ENCODE measurements around the gene WDR75. TPM values are rescaled to one million over a fixed set of nuclear protein-coding genes. Genes with fewer than 3 reads are reported as not detected.

Gene WDR75
- total and polyA plus RNA-seq, 9 of the 15 experiments (the other 6 are each of a cell fraction or from before 2014, with no cell fraction given) = 50.9 to 111 (median 76.4) TPM

DNA sequence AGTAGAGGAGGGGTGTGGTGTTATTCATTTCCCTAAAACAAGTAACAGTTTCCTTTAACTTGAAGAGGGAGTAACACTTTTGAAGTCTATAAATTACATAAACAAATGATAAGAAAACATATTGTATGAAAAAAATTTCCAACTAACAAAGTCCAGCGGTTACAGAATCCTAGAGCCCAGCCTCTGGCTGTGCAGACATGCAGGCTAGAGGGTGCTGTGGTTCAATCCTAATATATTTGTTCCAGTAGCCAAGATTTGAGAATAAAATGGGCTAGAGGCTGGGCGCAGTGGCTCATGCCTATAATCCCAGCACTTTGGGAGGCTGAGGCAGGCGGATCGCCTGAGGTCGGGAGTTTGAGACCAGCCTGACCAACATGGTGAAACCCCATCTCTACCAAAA lies 56.9 kb downstream of the WDR75 start:
- no peaks in the 10 kb centered on the region for H3K9me1 ChIP-seq (ENCODE audit: control insufficient read depth, insufficient read depth, low read length)
- H3K79me2 ChIP-seq (ENCODE audit: control insufficient read depth, insufficient read depth, low read length) = no peaks in the 10 kb centered on the region
- ATAC-seq (peak; percentile 77), FAIRE-seq (no peak), DNase-seq (ENCODE audit: extremely low read depth in 1 of 4, low spot score in 3 of 4) (no peak)
- H3K9ac ChIP-seq (ENCODE audit: insufficient read depth in 1 of 2, low read depth in 2 of 2, low read length in 2 of 2) = no peak overlapping the region
- BruUV-seq (replicated peaks) = no TSS peak
- no peaks in the 10 kb centered on the region for H3K36me3 ChIP-seq (ENCODE audit: control insufficient read depth, insufficient read depth, low read length)
- in situ Hi-C loops (cut with MboI) (loop anchor here (25.0 kb wide), 1 partner anchor 564 kb away; the partner anchor contains the start of gene MSTN), intact Hi-C loops (cut with micrococcal nuclease) (loop anchor here (1.0 kb wide), 1 partner anchor 131 kb away; no protein-coding TSS in a partner anchor)
- no peaks in the 10 kb centered on the region for H4K20me1 ChIP-seq (replicated peaks; ENCODE audit: control insufficient read depth, insufficient read depth, low read length)
- no peak overlapping the region for H3K4me3 ChIP-seq
- H3K4me1 ChIP-seq (replicated peaks in 1 of 2; ENCODE audit: control insufficient read depth in 2 of 2, insufficient read depth in 2 of 2, low read length in 2 of 2) = no peaks in the 10 kb centered on the region
- H3K9me3 ChIP-seq (replicated peaks; ENCODE audit: control insufficient read depth, insufficient read depth, low read depth, low read length) = no peaks in the 10 kb centered on the region
- POLR2A ChIA-PET = interaction anchor here (1.2 kb wide), 1 partner anchor 13 kb away, joined by 3 read pairs; no protein-coding TSS in a partner anchor
- H2AFZ ChIP-seq (ENCODE audit: low read depth, low read length) = 0 out of 2 replicates have a peak overlapping the region, but pooled peaks have one; percentile 3
- CTCF ChIA-PET (ENCODE audit: low intra/inter-chr PET ratio) = interaction anchor here (0.7 kb wide), 1 partner anchor 355 kb away, joined by 3 read pairs; no protein-coding TSS in a partner anchor
- 57% methylated on average over 5 of the region's 5 CpGs for WGBS (ENCODE audit: insufficient coverage, low coverage, missing lambda C conversion rate)
- no peak overlapping the region for H3K27ac ChIP-seq (ENCODE audit: extremely low read depth, low read depth, low read length)
- H3K27me3 ChIP-seq (ENCODE audit: control insufficient read depth in 2 of 2, insufficient read depth in 2 of 2, low read length in 2 of 2) = no peaks in the 10 kb centered on the region
- no peak overlapping the region for H3K4me2 ChIP-seq (ENCODE audit: insufficient read depth, low read length)
- TF ChIP-seq, protein P1, sequence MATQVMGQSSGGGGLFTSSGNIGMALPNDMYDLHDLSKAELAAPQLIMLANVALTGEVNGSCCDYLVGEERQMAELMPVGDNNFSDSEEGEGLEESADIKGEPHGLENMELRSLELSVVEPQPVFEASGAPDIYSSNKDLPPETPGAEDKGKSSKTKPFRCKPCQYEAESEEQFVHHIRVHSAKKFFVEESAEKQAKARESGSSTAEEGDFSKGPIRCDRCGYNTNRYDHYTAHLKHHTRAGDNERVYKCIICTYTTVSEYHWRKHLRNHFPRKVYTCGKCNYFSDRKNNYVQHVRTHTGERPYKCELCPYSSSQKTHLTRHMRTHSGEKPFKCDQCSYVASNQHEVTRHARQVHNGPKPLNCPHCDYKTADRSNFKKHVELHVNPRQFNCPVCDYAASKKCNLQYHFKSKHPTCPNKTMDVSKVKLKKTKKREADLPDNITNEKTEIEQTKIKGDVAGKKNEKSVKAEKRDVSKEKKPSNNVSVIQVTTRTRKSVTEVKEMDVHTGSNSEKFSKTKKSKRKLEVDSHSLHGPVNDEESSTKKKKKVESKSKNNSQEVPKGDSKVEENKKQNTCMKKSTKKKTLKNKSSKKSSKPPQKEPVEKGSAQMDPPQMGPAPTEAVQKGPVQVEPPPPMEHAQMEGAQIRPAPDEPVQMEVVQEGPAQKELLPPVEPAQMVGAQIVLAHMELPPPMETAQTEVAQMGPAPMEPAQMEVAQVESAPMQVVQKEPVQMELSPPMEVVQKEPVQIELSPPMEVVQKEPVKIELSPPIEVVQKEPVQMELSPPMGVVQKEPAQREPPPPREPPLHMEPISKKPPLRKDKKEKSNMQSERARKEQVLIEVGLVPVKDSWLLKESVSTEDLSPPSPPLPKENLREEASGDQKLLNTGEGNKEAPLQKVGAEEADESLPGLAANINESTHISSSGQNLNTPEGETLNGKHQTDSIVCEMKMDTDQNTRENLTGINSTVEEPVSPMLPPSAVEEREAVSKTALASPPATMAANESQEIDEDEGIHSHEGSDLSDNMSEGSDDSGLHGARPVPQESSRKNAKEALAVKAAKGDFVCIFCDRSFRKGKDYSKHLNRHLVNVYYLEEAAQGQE (IDR thresholded peaks at IDR 0.05; ENCODE audit: borderline replicate concordance) = 0 out of 2 replicates have a peak, but pooled peaks have one; percentile 23
- TF ChIP-seq, protein P1 (CRISPR knock-in tag; IDR thresholded peaks at IDR 0.05; ENCODE audit: low read depth) = no peak
- TF ChIP-seq LEF1 (IDR thresholded peaks at IDR 0.05) = no peak
- TF ChIP-seq, protein P2, sequence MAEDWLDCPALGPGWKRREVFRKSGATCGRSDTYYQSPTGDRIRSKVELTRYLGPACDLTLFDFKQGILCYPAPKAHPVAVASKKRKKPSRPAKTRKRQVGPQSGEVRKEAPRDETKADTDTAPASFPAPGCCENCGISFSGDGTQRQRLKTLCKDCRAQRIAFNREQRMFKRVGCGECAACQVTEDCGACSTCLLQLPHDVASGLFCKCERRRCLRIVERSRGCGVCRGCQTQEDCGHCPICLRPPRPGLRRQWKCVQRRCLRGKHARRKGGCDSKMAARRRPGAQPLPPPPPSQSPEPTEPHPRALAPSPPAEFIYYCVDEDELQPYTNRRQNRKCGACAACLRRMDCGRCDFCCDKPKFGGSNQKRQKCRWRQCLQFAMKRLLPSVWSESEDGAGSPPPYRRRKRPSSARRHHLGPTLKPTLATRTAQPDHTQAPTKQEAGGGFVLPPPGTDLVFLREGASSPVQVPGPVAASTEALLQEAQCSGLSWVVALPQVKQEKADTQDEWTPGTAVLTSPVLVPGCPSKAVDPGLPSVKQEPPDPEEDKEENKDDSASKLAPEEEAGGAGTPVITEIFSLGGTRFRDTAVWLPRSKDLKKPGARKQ (CRISPR knock-in tag; IDR thresholded peaks at IDR 0.05) = no peak
- peak in 1 of 2 experiments; percentile 54; a peak in 3 of 4 replicates for TF ChIP-seq RAD21 (CRISPR knock-in tag; conservative IDR thresholded peaks at IDR 0.05 in 1 of 2, IDR thresholded peaks at IDR 0.05 in 1 of 2)
- no peak for TF ChIP-seq ZFP30 (CRISPR knock-in tag; IDR thresholded peaks at IDR 0.05; ENCODE audit: borderline replicate concordance)
- no peak for TF ChIP-seq ADNP (tag; IDR thresholded peaks at IDR 0.05)
- no peak for TF ChIP-seq ZNF143 (CRISPR knock-in tag; IDR thresholded peaks at IDR 0.05)
- TF ChIP-seq, protein P3, sequence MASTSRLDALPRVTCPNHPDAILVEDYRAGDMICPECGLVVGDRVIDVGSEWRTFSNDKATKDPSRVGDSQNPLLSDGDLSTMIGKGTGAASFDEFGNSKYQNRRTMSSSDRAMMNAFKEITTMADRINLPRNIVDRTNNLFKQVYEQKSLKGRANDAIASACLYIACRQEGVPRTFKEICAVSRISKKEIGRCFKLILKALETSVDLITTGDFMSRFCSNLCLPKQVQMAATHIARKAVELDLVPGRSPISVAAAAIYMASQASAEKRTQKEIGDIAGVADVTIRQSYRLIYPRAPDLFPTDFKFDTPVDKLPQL (IDR thresholded peaks at IDR 0.05; ENCODE audit: extremely low read depth, insufficient read length) = no peak
- no peak for TF ChIP-seq FOXA1 (IDR thresholded peaks at IDR 0.05; ENCODE audit: borderline replicate concordance)
- TF ChIP-seq KLF1 (tag; IDR thresholded peaks at IDR 0.05) = no peak
- no peak for TF ChIP-seq RNF2 (IDR thresholded peaks at IDR 0.05)
- TF ChIP-seq SETDB1 (IDR thresholded peaks at IDR 0.05; ENCODE audit: low read length) = no peak
